GM12891 (cell line): ENCODE data around the gene CADPS.

Experiments
- PAX5 ChIP-seq: IDR thresholded peaks from 2 replicates; pipeline ENCODE4 v1.6.1; 2011; ENCODE audit warnings: low read length, moderate library complexity, mild to moderate bottlenecking; ENCODE audit not compliant: insufficient read depth, severe bottlenecking
- POLR2A ChIP-seq: IDR thresholded peaks from 2 replicates; pipeline ENCODE4 v1.6.1; 2011; ENCODE audit warnings: low read depth, low read length, control low read depth
- POLR2AphosphoS5 ChIP-seq: IDR thresholded peaks from 2 replicates; pipeline ENCODE4 v1.6.1; 2011; ENCODE audit warnings: low read depth, low read length, control low read depth
- TAF1 ChIP-seq: IDR thresholded peaks from 2 replicates; pipeline ENCODE4 v1.6.1; 2011; ENCODE audit warnings: low read depth, low read length, control low read depth

DNA sequence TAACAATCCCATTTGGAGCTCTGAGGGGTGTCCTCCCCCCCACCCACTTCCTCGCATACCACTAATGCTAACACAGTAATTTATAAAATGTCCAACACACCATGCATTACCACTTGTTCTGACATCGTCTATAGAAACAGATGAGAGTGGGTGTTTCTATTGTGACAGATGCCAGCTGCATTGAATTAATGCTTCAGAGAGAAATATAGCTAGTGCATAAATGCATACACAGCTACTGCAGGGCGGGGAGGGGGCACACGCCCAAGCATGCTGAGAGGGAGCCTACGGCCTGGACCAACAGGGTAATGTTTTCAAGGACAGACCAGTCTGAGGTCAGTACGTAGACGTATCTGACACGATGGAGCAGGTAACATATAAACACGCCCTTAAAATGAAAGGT is 395.9 kb downstream of the CADPS start:
- TF ChIP-seq POLR2A: no peak
- TF ChIP-seq POLR2AphosphoS5: no peak
- TF ChIP-seq TAF1: no peak
- TF ChIP-seq PAX5: no peak
